ENCODE results near the gene PCNX1. TPM values are rescaled to one million over a fixed set of nuclear protein-coding genes. Genes with fewer than 3 reads are reported as not detected.

PCNX1 gene
- total and polyA plus RNA-seq, 4 donors = 5.7 to 41.2 (median 18.2) TPM

GRCh38 chr14:70926235-70926830 is 19.1 kb downstream of the PCNX1 start:
- H3K4me1 ChIP-seq (ENCODE audit: control insufficient read depth in 4 of 4, insufficient read depth in 4 of 4, low read length in 3 of 4) = peaks cover 0 to 5% (median 0%) of the 10 kb centered on the region in 4 donors
- WGBS = 77% methylated on average over 5 of the region's 5 CpGs
- no peaks in the 10 kb centered on the region for H3K9me3 ChIP-seq (ENCODE audit: control insufficient read depth in 4 of 4, low read length in 3 of 4)
- no peaks in the 10 kb centered on the region for H3K27me3 ChIP-seq (ENCODE audit: control insufficient read depth in 4 of 4, insufficient read depth in 4 of 4, low read length in 3 of 4)
- no peak overlapping the region for H3K9ac ChIP-seq (ENCODE audit: low read depth in 1 of 2, low read length in 2 of 2)
- no peak for DNase-seq (ENCODE audit: low spot score)
- no peak overlapping the region for H3K4me3 ChIP-seq (ENCODE audit: low read depth in 1 of 3, low read length in 3 of 3)
- no peak overlapping the region for H3K27ac ChIP-seq (ENCODE audit: low read depth in 1 of 2, low read length in 2 of 2)
- no peaks in the 10 kb centered on the region for H3K36me3 ChIP-seq (ENCODE audit: control insufficient read depth in 4 of 4, insufficient read depth in 3 of 4, low read depth in 1 of 4, low read length in 3 of 4)
- TF ChIP-seq CTCF (IDR thresholded peaks at IDR 0.05; ENCODE audit: low read depth, low read length, missing input control) (no peak), RXRA (IDR thresholded peaks at IDR 0.05) (no peak), REST (IDR thresholded peaks at IDR 0.05) (no peak), ATF3 (IDR thresholded peaks at IDR 0.05) (no peak), FOXA1 (IDR thresholded peaks at IDR 0.05) (no peak), MAX (IDR thresholded peaks at IDR 0.05) (no peak), NR2F2 (IDR thresholded peaks at IDR 0.05) (no peak), EGR1 (IDR thresholded peaks at IDR 0.05; ENCODE audit: low read depth in 2 of 2) (no peak), FOXA2 (IDR thresholded peaks at IDR 0.05) (no peak), RAD21 (IDR thresholded peaks at IDR 0.05) (no peak), YY1 (IDR thresholded peaks at IDR 0.05) (no peak), ZBTB33 (IDR thresholded peaks at IDR 0.05) (no peak), GABPA (IDR thresholded peaks at IDR 0.05 in 1 of 2, conservative IDR thresholded peaks at IDR 0.05 in 1 of 2) (no peak), TAF1 (conservative IDR thresholded peaks at IDR 0.05) (no peak)

GRCh38 chr14:70931008-70931407 is 23.7 kb downstream of the PCNX1 start:
- Histone ChIP-seq H3K27me3 (ENCODE audit: control insufficient read depth in 4 of 4, insufficient read depth in 4 of 4, low read length in 3 of 4) (no peaks in the 10 kb centered on the region), H3K27ac (ENCODE audit: low read depth in 1 of 2, low read length in 2 of 2) (no peak overlapping the region), H3K9ac (ENCODE audit: low read depth in 1 of 2, low read length in 2 of 2) (no peak overlapping the region), H3K4me3 (ENCODE audit: low read depth in 1 of 3, low read length in 3 of 3) (no peak overlapping the region), H3K36me3 (ENCODE audit: control insufficient read depth in 4 of 4, insufficient read depth in 3 of 4, low read depth in 1 of 4, low read length in 3 of 4) (no peaks in the 10 kb centered on the region), H3K9me3 (ENCODE audit: control insufficient read depth in 4 of 4, low read length in 3 of 4) (no peaks in the 10 kb centered on the region), H3K4me1 (ENCODE audit: control insufficient read depth in 4 of 4, insufficient read depth in 4 of 4, low read length in 3 of 4) (peaks cover 4 to 27% (median 13%) of the 10 kb centered on the region in 4 donors)
- no peak for TF ChIP-seq GABPA (IDR thresholded peaks at IDR 0.05 in 1 of 2, conservative IDR thresholded peaks at IDR 0.05 in 1 of 2)
- TF ChIP-seq RXRA (IDR thresholded peaks at IDR 0.05) = no peak
- TF ChIP-seq FOXA2 (IDR thresholded peaks at IDR 0.05) = no peak
- TF ChIP-seq ATF3 (IDR thresholded peaks at IDR 0.05) = no peak
- no peak for TF ChIP-seq HNF4G (IDR thresholded peaks at IDR 0.05)
- no peak for TF ChIP-seq REST (IDR thresholded peaks at IDR 0.05)
- no peak for TF ChIP-seq TAF1 (conservative IDR thresholded peaks at IDR 0.05)
- no peak for TF ChIP-seq YY1 (IDR thresholded peaks at IDR 0.05)
- no peak for DNase-seq (ENCODE audit: low spot score)

Measured in liver (tissue), 9 donors.